Kidney (tissue), 14 donors: Measurements from ENCODE around the gene CCDC74B. TPM values are rescaled to one million over a fixed set of nuclear protein-coding genes. Genes with fewer than 3 reads are reported as not detected.
"Not testable (repeated sequence)": the region's sequence is repeated elsewhere in the genome, so short reads cannot be mapped to it uniquely, and the experiment has no call there.

Experiments
- DNase-seq, 5 donors: peaks; one replicate each; pipeline ENCODE4 v3.0.0-alpha.2; 2013 to 2020
- FAIRE-seq: peaks from 2 replicates; lab custom pipeline; 2012; peaks lifted over from hg19 to GRCh38; lab: Jason Lieb, UNC
- H3K27ac ChIP-seq, 2 donors: one replicate each; pipeline ENCODE4 v1.7.0; 2013; ENCODE audit warnings: low read depth in 2 of 2, low read length in 2 of 2, inconsistent platforms in 1 of 2
- H3K27me3 ChIP-seq: one replicate; pipeline ENCODE4 v1.7.1; 2013; ENCODE audit warnings: low read length, inconsistent platforms; ENCODE audit not compliant: control insufficient read depth, insufficient read depth
- H3K36me3 ChIP-seq, 3 donors: one replicate each; pipeline versions ENCODE4 v1.7.0 to v1.7.1; 2013; ENCODE audit warnings: low read length in 3 of 3, control low read depth in 1 of 3, inconsistent platforms in 1 of 3; ENCODE audit not compliant: insufficient read depth in 3 of 3, control insufficient read depth in 2 of 3
- H3K4me1 ChIP-seq, 3 donors: one replicate each; pipeline versions ENCODE4 v1.7.0 to v1.7.1; 2013; ENCODE audit warnings: low read length in 3 of 3, inconsistent platforms in 1 of 3, low read depth in 1 of 3; ENCODE audit not compliant: control insufficient read depth in 2 of 3, insufficient read depth in 2 of 3
- H3K4me3 ChIP-seq, 3 donors: one replicate each; pipeline versions ENCODE4 v1.7.0 to v1.8.1; 2013; ENCODE audit warnings: low read length in 3 of 3, control low read depth in 1 of 3, inconsistent platforms in 1 of 3
- H3K9ac ChIP-seq, 3 donors: one replicate each; pipeline versions ENCODE4 v1.7.0 to v1.7.1; 2013; ENCODE audit warnings: low read length in 3 of 3, control low read depth in 1 of 3, inconsistent platforms in 1 of 3
- H3K9me3 ChIP-seq, 3 donors: one replicate each; pipeline versions ENCODE4 v1.7.0 to v1.7.1; 2013; ENCODE audit warnings: low read length in 3 of 3, control low read depth in 1 of 3, inconsistent platforms in 1 of 3; ENCODE audit not compliant: control insufficient read depth in 2 of 3, insufficient read depth in 1 of 3
- intact Hi-C: fragments of 100-400 bp; cut with DNase I; formaldehyde crosslinking; loops from one replicate; pipeline ENCODE4 v1.11.1; 2022
- polyA plus RNA-seq: library from polyadenylated mRNA; stranded (reverse); fragments of 350-450 nt; fragmentation: Illumina TruSeq; extraction: RNeasy Lipid Tissue Mini Kit (QIAGEN cat#74804); gene quantifications from one replicate; pipeline ENCODE4 v1.2.3, GENCODE V29; 2014; ENCODE audit warnings: low read depth, low replicate concordance; ENCODE audit not compliant: insufficient read depth
- total RNA-seq: library from RNA; stranded (reverse); fragmentation: NEBNext Ultra II Directional; extraction: Animal tissue kit (Norgen Biotek cat#: 25700); gene quantifications from one replicate; pipeline ENCODE4 v1.2.1, GENCODE V29; 2021
- TF ChIP-seq, protein P1 (sequence below): IDR thresholded peaks from 3 replicates; pipeline ENCODE4 v1.5.1; 2012; ENCODE audit warnings: mild to moderate bottlenecking, moderate library complexity, borderline replicate concordance; ENCODE audit not compliant: insufficient read depth; ENCODE audit errors: extremely low read depth
- donor health status: control.
- donor health status: control.
- donor health status: control.
- donor health status: control.
- donor health status: control.
- donor health status: DM: yes; HTN: yes; CAD: no.
- donor health status: Normal renal cell carcinoma (clear cell type).

CCDC74B gene
- total and polyA plus RNA-seq, 2 donors from 2014 or later, result 4.5 to 6.4 TPM

DNA sequence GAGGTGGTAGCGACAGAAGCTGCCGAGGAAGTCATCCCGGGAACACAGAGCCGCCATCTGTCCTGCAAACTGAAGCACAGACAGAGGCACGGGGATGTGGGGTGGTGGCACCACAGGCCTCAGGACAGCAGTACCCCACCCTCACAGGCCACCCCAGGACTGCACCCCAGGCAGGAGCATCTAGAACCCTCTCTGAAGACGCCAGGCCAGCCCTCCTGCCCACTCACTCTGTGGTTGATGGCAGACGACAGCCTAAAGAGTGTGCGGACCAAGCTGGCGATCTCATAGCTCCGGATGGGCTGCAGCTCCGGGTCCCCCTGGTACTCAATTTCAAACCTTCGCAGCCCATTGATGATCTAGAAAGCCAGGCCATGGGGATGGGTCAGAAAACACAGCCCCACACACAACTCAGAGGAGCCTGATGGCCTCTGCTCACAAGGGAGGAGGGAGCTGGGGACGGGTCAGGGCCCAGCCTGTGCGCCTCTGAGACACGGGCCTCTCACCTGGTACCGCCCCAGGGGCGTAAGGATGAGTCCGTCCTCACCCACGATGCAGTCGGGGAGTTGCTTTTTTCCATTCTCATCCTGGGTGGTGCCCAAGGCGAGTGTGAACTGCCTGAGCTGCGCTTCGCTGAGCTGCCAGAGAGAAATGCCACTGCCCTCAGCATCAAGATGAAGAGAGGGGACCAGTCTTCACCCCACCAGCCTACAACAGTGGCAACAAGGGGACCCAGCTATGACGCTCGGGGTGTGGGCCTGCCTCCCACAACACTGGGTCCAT lies 8.1 kb upstream of the CCDC74B start:
- TF ChIP-seq, protein P1, sequence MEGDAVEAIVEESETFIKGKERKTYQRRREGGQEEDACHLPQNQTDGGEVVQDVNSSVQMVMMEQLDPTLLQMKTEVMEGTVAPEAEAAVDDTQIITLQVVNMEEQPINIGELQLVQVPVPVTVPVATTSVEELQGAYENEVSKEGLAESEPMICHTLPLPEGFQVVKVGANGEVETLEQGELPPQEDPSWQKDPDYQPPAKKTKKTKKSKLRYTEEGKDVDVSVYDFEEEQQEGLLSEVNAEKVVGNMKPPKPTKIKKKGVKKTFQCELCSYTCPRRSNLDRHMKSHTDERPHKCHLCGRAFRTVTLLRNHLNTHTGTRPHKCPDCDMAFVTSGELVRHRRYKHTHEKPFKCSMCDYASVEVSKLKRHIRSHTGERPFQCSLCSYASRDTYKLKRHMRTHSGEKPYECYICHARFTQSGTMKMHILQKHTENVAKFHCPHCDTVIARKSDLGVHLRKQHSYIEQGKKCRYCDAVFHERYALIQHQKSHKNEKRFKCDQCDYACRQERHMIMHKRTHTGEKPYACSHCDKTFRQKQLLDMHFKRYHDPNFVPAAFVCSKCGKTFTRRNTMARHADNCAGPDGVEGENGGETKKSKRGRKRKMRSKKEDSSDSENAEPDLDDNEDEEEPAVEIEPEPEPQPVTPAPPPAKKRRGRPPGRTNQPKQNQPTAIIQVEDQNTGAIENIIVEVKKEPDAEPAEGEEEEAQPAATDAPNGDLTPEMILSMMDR, result no peak
- no peaks in the 10 kb centered on the region for H3K9me3 ChIP-seq
- intact Hi-C loops, result no loop called here
- no peak overlapping the region for H3K27ac ChIP-seq
- FAIRE-seq, result no peak
- peak in 1 of 5 donors; percentile 59 for DNase-seq
- H3K36me3 ChIP-seq, result no peaks in the 10 kb centered on the region
- no peaks in the 10 kb centered on the region for H3K4me1 ChIP-seq
- no peaks in the 10 kb centered on the region for H3K27me3 ChIP-seq
- no peak overlapping the region for H3K9ac ChIP-seq
- no peak overlapping the region for H3K4me3 ChIP-seq

DNA sequence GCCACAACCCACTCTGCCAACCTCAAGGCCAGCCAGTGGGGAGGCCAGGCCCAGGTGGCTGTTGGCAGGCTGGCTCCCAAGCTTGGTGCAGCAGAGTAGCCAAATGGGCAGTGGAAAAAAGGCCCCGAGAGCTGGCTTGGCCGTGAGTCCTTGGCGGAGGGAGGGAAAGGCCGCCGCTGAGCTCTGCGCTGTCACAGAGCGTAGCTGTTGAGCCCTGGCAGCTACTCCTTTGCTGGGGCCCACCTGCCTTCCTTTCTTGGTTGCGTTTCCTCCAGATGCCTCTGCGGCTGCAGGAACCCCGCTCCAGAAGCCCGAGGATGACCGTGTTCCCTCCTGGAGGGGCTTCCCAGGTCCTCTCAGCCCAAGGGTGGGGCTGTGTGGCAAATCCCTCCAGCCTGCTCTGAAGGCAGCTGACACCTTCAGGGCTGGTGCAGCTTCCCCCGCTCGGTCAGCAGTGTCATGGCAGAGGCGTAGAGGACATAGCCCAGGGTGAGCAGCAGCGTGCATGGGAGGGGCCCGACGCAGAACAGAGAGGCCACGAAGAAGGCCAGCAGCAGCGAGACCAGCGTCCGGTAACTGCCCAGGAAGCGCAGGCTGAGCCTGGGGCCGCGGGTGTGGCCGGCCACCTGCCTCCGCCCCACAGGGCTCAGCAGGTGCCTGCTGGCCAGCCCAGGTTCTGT lies 7.4 kb upstream of the CCDC74B start:
- H3K27ac ChIP-seq, H3K4me3 ChIP-seq, FAIRE-seq, intact Hi-C loops, H3K4me1 ChIP-seq, H3K27me3 ChIP-seq, H3K36me3 ChIP-seq, H3K9me3 ChIP-seq, H3K9ac ChIP-seq: not testable (repeated sequence)
- peak in 1 of 5 donors; percentile 44 for DNase-seq

DNA sequence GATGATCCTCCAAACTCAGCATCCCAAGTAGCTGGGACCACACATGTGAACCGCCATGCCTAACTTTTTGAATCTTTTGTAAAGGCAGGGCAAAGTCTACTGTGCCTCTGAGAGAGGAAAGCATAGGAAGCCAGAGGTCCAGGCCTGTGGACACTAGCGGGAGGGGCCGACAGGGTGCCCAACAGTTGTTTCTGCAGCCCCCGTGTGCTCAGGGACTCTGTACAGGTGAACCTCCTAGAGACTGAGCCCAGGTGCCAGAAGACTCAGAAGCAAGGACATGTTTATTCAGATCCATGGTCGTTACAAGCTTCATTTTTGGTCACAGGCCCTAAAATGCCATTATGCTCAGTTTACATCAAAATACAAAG lies 6.2 kb upstream of the CCDC74B start:
- H3K27me3 ChIP-seq, H3K4me1 ChIP-seq, H3K4me3 ChIP-seq, intact Hi-C loops, H3K36me3 ChIP-seq, H3K27ac ChIP-seq, H3K9ac ChIP-seq, FAIRE-seq, H3K9me3 ChIP-seq: not testable (repeated sequence)
- DNase-seq, result peak in 1 of 5 donors; percentile 13

DNA sequence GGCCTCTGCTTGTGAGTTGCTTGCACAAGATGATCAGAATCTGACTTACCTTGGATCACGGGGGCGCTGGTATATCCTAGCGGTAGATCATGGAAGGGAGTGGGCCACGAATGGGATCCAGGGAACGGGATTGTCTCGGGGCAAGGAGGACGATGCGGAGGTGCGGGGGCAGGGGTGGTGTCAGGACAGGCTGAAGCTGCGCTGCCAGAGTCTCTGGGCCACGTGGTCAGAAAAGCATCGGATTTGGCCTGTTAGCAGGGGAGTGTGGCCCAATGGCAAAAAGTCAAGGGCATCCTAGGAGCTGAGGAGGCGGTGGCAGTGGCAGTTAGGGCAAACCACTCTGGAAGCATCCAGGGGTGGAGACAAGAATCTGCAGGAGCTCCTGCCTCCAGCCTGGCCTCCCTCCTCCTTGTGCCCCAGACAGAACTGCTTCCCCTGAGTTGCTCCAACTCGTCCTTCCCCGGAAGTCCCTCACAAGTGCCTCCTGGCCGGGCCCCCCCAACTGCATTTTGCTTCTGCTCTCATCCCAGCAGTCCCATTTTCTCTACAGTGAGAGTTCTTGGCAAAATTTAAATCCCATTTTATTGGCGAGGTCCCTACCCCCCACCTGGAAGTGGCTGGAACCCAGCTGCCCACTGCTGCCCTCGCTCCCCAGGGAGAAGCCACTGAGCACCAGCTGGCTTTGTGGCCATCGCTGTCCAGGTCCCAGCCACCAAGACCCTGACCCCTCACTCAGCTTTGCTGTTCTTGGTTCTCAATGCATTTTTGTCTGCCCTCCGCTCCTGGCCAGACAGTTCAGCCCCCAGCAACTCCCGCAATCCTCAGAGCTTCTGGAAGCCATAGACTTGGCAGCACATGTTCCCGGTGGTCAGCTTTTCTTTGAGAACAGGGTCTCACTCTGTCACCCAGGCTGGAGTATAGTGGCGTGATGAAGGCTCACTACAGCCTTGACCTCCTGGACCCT lies 5.6 kb upstream of the CCDC74B start:
- Histone ChIP-seq H3K9me3 (no peaks in the 10 kb centered on the region), H3K4me3 (no peak overlapping the region), H3K4me1 (no peaks in the 10 kb centered on the region), H3K36me3 (no peaks in the 10 kb centered on the region), H3K27me3 (no peaks in the 10 kb centered on the region), H3K9ac (no peak overlapping the region), H3K27ac (no peak overlapping the region)
- TF ChIP-seq, protein P1, result no peak
- FAIRE-seq (no peak), DNase-seq (peak in 1 of 5 donors; percentile 75)
- intact Hi-C loops, result no loop called here

DNA sequence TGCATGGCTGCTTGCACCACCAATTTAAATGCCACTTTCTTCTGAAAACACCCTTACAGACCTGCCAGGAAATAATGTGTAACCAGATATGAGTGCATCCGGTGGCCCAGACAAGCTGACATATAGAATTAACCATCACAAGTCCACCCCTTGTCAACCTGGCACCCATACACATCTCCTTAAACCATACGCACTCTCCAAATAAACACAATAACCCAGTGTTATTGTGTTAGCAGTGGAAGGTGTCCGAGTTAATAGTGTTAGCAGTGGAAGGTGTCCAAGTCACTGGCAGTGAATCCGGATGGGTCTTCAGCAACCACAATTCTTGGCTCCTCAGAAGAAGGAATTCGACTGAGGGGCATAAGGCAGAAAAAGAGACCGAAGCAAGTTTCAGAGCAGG lies 3.6 kb upstream of the CCDC74B start:
- FAIRE-seq, result not testable (repeated sequence)
- peak in 3 of 5 donors; percentile 17 to 32 (median 18) for DNase-seq

DNA sequence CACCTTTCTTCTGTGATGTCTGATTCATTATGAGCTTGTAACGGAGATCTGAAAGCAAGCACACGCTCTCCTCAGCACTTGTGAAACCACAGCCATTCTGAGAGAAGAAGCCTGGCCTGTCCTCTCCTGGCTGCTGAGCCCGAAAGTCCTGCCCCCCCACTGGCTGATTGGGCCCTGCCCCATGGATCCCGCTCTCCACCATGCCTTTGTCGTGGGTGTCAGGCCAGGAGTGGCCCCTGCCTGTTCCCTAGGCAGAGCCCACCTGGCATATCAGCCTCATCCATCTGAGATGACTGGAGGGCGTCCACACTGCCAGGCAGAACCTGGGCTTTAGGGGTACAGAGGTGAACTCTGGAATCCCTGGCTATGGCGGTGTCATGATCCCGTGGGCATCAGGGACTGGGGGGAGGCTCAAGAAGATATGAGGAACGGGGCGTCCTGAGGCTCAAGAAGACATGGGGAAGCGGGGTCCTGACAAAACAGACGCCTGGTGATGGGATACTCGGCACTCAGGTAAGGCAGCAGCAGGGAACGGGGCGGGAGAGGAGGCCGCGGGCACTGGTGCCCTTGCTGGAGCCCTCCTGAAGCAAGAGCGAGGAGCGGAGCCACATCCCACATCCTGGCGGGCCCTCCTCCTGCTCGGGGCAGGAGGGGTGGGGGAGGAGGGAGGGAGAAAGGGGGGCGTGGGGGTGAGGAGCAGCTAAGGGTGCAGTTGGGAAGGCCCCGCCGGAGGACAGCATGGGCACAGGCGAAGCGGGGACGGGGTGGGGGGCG lies 1.5 kb downstream of the CCDC74B start:
- intact Hi-C loops, H3K4me1 ChIP-seq, H3K9ac ChIP-seq, H3K36me3 ChIP-seq, FAIRE-seq, H3K9me3 ChIP-seq, H3K27me3 ChIP-seq, H3K4me3 ChIP-seq, H3K27ac ChIP-seq: not testable (repeated sequence)
- DNase-seq, result peak in 3 of 5 donors; percentile 41 to 65 (median 52)

More for the DNA sequence above, 3.6 kb upstream of the CCDC74B start:
- H3K9ac ChIP-seq, H3K27ac ChIP-seq, H3K27me3 ChIP-seq, H3K36me3 ChIP-seq, intact Hi-C loops, H3K4me3 ChIP-seq, H3K9me3 ChIP-seq, H3K4me1 ChIP-seq: not testable (repeated sequence)
